SK-N-SH (cell line): Measurements from ENCODE around the gene CPNE4.

Experiments used
- CHD2 ChIP-seq: fragments of 150-350 bp; IDR thresholded peaks from 2 replicates; pipeline ENCODE4 v1.6.1; 2018; ENCODE audit warnings: low read length; ENCODE audit not compliant: partially characterized antibody
- GABPA ChIP-seq: IDR thresholded peaks from 2 replicates; pipeline ENCODE4 v1.4.0; 2012; ENCODE audit warnings: low read depth, mild to moderate bottlenecking
- NFIC ChIP-seq: IDR thresholded peaks from 2 replicates; pipeline ENCODE4 v1.4.0; 2012; ENCODE audit warnings: borderline replicate concordance
- NRF1 ChIP-seq: IDR thresholded peaks from 2 replicates; pipeline ENCODE4 v1.6.1; 2012; ENCODE audit warnings: low read depth, mild to moderate bottlenecking, low read length
- POLR2AphosphoS5 ChIP-seq: IDR thresholded peaks from 2 replicates; pipeline ENCODE4 v1.6.1; 2012; ENCODE audit warnings: low read depth, low read length
- TAF1 ChIP-seq: IDR thresholded peaks from 2 replicates; pipeline ENCODE4 v1.6.1; 2012; ENCODE audit warnings: low read depth, mild to moderate bottlenecking, low read length, moderate library complexity, borderline replicate concordance
- YY1 ChIP-seq: IDR thresholded peaks from 2 replicates; pipeline ENCODE4 v1.4.0; 2012; ENCODE audit warnings: low read depth, mild to moderate bottlenecking
- TF ChIP-seq, protein P1 (sequence below): IDR thresholded peaks from 2 replicates; pipeline ENCODE4 v1.4.0; 2012; ENCODE audit warnings: low read depth
- TF ChIP-seq, protein P2 (sequence below): fragments of 200-600 bp; sonication (generic); IDR thresholded peaks from 2 replicates; pipeline ENCODE4 v1.6.1; 2017; ENCODE audit warnings: antibody characterized with exemption, mild to moderate bottlenecking, moderate library complexity
- TF ChIP-seq, protein P3 (sequence below): IDR thresholded peaks from 2 replicates; pipeline ENCODE4 v1.4.0; 2012; ENCODE audit warnings: low read depth, borderline replicate concordance
- TF ChIP-seq, protein P4 (sequence below): IDR thresholded peaks from 2 replicates; pipeline ENCODE4; 2012
- TF ChIP-seq, protein P5 (sequence below): IDR thresholded peaks from 2 replicates; pipeline ENCODE4 v1.4.0; 2012; ENCODE audit warnings: low read depth, borderline replicate concordance

DNA sequence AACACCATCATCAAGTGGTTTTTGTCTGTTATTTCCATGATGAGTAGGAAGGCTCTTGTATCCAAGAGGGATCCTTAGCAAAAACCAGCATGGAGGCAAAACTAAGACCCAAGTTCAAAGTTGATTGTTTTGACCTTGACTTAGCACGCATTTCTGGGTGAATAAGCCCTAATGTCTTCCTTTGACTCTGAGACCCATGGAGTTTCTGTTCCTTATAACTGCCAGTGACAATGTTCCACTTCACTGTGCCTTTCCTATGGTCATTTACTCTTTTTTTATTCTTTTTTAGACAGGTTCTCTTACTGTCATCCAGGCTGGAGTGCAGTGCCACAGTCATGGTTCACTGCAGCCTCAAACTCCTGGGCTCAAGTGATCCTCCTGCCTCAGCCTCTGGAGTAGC, 413.8 kb downstream of the CPNE4 start:
- TF ChIP-seq, protein P1, sequence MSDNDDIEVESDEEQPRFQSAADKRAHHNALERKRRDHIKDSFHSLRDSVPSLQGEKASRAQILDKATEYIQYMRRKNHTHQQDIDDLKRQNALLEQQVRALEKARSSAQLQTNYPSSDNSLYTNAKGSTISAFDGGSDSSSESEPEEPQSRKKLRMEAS: no peak
- TF ChIP-seq, protein P2, sequence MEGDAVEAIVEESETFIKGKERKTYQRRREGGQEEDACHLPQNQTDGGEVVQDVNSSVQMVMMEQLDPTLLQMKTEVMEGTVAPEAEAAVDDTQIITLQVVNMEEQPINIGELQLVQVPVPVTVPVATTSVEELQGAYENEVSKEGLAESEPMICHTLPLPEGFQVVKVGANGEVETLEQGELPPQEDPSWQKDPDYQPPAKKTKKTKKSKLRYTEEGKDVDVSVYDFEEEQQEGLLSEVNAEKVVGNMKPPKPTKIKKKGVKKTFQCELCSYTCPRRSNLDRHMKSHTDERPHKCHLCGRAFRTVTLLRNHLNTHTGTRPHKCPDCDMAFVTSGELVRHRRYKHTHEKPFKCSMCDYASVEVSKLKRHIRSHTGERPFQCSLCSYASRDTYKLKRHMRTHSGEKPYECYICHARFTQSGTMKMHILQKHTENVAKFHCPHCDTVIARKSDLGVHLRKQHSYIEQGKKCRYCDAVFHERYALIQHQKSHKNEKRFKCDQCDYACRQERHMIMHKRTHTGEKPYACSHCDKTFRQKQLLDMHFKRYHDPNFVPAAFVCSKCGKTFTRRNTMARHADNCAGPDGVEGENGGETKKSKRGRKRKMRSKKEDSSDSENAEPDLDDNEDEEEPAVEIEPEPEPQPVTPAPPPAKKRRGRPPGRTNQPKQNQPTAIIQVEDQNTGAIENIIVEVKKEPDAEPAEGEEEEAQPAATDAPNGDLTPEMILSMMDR: no peak
- TF ChIP-seq POLR2AphosphoS5: no peak
- TF ChIP-seq, protein P3, sequence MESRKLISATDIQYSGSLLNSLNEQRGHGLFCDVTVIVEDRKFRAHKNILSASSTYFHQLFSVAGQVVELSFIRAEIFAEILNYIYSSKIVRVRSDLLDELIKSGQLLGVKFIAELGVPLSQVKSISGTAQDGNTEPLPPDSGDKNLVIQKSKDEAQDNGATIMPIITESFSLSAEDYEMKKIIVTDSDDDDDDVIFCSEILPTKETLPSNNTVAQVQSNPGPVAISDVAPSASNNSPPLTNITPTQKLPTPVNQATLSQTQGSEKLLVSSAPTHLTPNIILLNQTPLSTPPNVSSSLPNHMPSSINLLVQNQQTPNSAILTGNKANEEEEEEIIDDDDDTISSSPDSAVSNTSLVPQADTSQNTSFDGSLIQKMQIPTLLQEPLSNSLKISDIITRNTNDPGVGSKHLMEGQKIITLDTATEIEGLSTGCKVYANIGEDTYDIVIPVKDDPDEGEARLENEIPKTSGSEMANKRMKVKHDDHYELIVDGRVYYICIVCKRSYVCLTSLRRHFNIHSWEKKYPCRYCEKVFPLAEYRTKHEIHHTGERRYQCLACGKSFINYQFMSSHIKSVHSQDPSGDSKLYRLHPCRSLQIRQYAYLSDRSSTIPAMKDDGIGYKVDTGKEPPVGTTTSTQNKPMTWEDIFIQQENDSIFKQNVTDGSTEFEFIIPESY: no peak
- TF ChIP-seq GABPA: no peak
- TF ChIP-seq YY1: no peak
- TF ChIP-seq, protein P4, sequence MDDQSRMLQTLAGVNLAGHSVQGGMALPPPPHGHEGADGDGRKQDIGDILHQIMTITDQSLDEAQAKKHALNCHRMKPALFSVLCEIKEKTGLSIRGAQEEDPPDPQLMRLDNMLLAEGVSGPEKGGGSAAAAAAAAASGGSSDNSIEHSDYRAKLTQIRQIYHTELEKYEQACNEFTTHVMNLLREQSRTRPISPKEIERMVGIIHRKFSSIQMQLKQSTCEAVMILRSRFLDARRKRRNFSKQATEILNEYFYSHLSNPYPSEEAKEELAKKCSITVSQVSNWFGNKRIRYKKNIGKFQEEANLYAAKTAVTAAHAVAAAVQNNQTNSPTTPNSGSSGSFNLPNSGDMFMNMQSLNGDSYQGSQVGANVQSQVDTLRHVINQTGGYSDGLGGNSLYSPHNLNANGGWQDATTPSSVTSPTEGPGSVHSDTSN: no peak
- no peak for TF ChIP-seq NFIC
- TF ChIP-seq, protein P5, sequence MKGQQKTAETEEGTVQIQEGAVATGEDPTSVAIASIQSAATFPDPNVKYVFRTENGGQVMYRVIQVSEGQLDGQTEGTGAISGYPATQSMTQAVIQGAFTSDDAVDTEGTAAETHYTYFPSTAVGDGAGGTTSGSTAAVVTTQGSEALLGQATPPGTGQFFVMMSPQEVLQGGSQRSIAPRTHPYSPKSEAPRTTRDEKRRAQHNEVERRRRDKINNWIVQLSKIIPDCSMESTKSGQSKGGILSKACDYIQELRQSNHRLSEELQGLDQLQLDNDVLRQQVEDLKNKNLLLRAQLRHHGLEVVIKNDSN: no peak
- TF ChIP-seq TAF1: no peak
- no peak for TF ChIP-seq NRF1
- no peak for TF ChIP-seq CHD2
